Stomach (tissue), 19 donors: ENCODE data around the gene MBD3L2B. TPM values are rescaled to one million over a fixed set of nuclear protein-coding genes. Genes with fewer than 3 reads are reported as not detected.
A peak's percentile ranks its signal among the peaks of the same experiment; 100 is the strongest.
"Not testable (repeated sequence)": the region's sequence is repeated elsewhere in the genome, so short reads cannot be mapped to it uniquely, and the experiment has no call there.

Experiments used
- DNase-seq, 2 donors: peaks; one replicate each; pipeline versions ENCODE4 v3.0.0 to v3.0.0-alpha.2; 2013 to 2019
- H3K27ac ChIP-seq, 5 donors: fragments of 200-600 bp in 4 of 5; sonication (generic) in 4 of 5; one replicate each; pipeline ENCODE4 v1.5.1; 2013 to 2019; ENCODE audit warnings: mild to moderate bottlenecking in 1 of 5, moderate library complexity in 1 of 5
- H3K27me3 ChIP-seq, 3 donors: fragments of 200-600 bp; sonication (generic); one replicate each; pipeline ENCODE4 v1.5.1; 2017 to 2019; ENCODE audit warnings: mixed run types in 1 of 3
- H3K36me3 ChIP-seq, 4 donors: fragments of 200-600 bp; sonication (generic); 1 replicate in 3 of 4; 2 replicates in 1 of 4; pipeline ENCODE4 v1.5.1; 2016 to 2019
- H3K4me1 ChIP-seq, 4 donors: fragments of 200-600 bp; sonication (generic); one replicate each; pipeline ENCODE4 v1.5.1; 2016 to 2019
- H3K4me3 ChIP-seq, 4 donors: fragments of 200-600 bp; sonication (generic) in 3 of 4; one replicate each; pipeline ENCODE4 v1.5.1; 2016 to 2019; ENCODE audit warnings: mild to moderate bottlenecking in 1 of 4
- H3K9me3 ChIP-seq, 4 donors: fragments of 200-600 bp; sonication (generic); one replicate each; pipeline ENCODE4 v1.5.1; 2016 to 2019
- CTCF ChIP-seq, 7 experiments: fragments of 450-650 bp in 4 of 7; fragments of 200-600 bp in 3 of 7; sonication (generic) in 3 of 7; IDR thresholded peaks; one replicate each; pipeline ENCODE4 v1.5.1; 2016 to 2019; ENCODE audit warnings: antibody characterized with exemption in 7 of 7, control low read depth in 2 of 7, mild to moderate bottlenecking in 1 of 7
- EP300 ChIP-seq: sonication (generic); formaldehyde crosslinking; IDR thresholded peaks from one replicate; pipeline ENCODE4 v1.6.1; 2017; ENCODE audit warnings: antibody characterized with exemption
- POLR2A ChIP-seq, 4 donors: fragments of 450-650 bp; IDR thresholded peaks; one replicate each; pipeline ENCODE4 v1.6.1; 2016; ENCODE audit warnings: antibody characterized with exemption in 4 of 4, control low read depth in 2 of 4, mild to moderate bottlenecking in 1 of 4, moderate library complexity in 1 of 4
- POLR2AphosphoS5 ChIP-seq, 3 donors: sonication (generic); formaldehyde crosslinking; IDR thresholded peaks; one replicate each; pipeline ENCODE4 v1.6.1; 2016; ENCODE audit warnings: antibody characterized with exemption in 3 of 3
- WGBS, 5 donors: extraction: QIAGEN DNeasy Blood & Tissue Kit in 3 of 5; methylation state at CpG; one replicate each; pipeline versions ENCODE4 v1.1.5 to v1.1.7; 2013 to 2018; 5-methylcytosine and 5-hydroxymethylcytosine counted together
- intact Hi-C: fragments of 100-400 bp; cut with DNase I; formaldehyde crosslinking; loops from one replicate; pipeline ENCODE4 v1.15.1; 2023; ENCODE audit warnings: low total_unique reads
- long read RNA-seq, 10 donors: transcript quantifications; one replicate each; lab custom pipeline, GENCODE V29; 2026
- polyA plus RNA-seq, 3 donors: library from polyadenylated mRNA; stranded (reverse); fragments of 200-250 nt; gene quantifications; one replicate each; pipeline ENCODE4 v1.2.3, GENCODE V29; 2013
- total RNA-seq, 5 donors: library from RNA; depleted of rRNA; stranded (reverse); fragments of >200 nt; gene quantifications; one replicate each; pipeline versions ENCODE4 v1.1.0 to v1.2.3, GENCODE V29; 2014 to 2016
- donor health status: healthy with polysubstance abuse.
- donor health status: Bipolar disorder and iron deficiency.
- donor health status: healthy.

Gene MBD3L2B
- total RNA-seq (not detected), polyA plus RNA-seq (not detected)
- long read RNA-seq, donor 1: 0 reads
- long read RNA-seq, donor 2: 0 reads
- long read RNA-seq, donor 3: 0 reads
- long read RNA-seq, donor 4: 0 reads
- long read RNA-seq, donor 5: 0 reads
- long read RNA-seq, donor 6: 0 reads
- long read RNA-seq, donor 7: 0 reads
- long read RNA-seq, donor 8: 0 reads
- long read RNA-seq, donor 9, partial matches to known transcripts: 14 of 14 reads
- long read RNA-seq, donor 9, other reads (novel, unspliced or antisense): 0 of 14 reads
- long read RNA-seq, donor 10: 0 reads

GRCh38 chr19:7021331-7021730, at the start of gene MBD3L2B:
TSS of gene MBD3L2B (minus strand) at chr19:7021431. CDS start at chr19:7021397, 34 bp downstream.
- DNase-seq, intact Hi-C loops, H3K36me3 ChIP-seq, H3K27me3 ChIP-seq, H3K4me1 ChIP-seq, H3K9me3 ChIP-seq, H3K27ac ChIP-seq, H3K4me3 ChIP-seq: not testable (repeated sequence)
- WGBS, 5 donors: no CpG with 5 or more reads among the region's 6 CpGs

GRCh38 chr19:7069904-7070226, 48.6 kb upstream of the MBD3L2B start:
- peaks cover 0 to 11% (median 2%) of the 10 kb centered on the region in 4 donors for H3K9me3 ChIP-seq
- H3K4me3 ChIP-seq: peak overlapping the region; percentile 76 to 98 (median 88)
- intact Hi-C loops: no loop called here
- DNase-seq: no peak
- TF ChIP-seq POLR2A (IDR thresholded peaks at IDR 0.05) (no peak), EP300 (no peak), CTCF (IDR thresholded peaks at IDR 0.05) (no peak), POLR2AphosphoS5 (IDR thresholded peaks at IDR 0.05) (no peak)
- H3K4me1 ChIP-seq: peaks cover 9 to 16% (median 14%) of the 10 kb centered on the region in 4 donors
- no peaks in the 10 kb centered on the region for H3K27me3 ChIP-seq
- peak overlapping the region; percentile 81 to 96 (median 91) for H3K27ac ChIP-seq
- WGBS, 5 donors: 0 to 7% (median 1%) methylated on average over 6 to 12 of the region's 12 CpGs
- peaks cover 35 to 44% (median 43%) of the 10 kb centered on the region in 4 donors for H3K36me3 ChIP-seq

GRCh38 chr19:7069042-7069903, 48.0 kb upstream of the MBD3L2B start, which contains the start of gene ZNF557:
TSS of gene ZNF557 (plus strand) at chr19:7069703. CDS start at chr19:7075075, 5,372 bp downstream.
- Histone ChIP-seq H3K27me3 (no peaks in the 10 kb centered on the region), H3K36me3 (peaks cover 29 to 38% (median 37%) of the 10 kb centered on the region in 4 donors), H3K9me3 (peaks cover 0 to 5% (median 0%) of the 10 kb centered on the region in 4 donors), H3K27ac (peak within 1 kb of the TSS; percentile 81 to 96 (median 91)), H3K4me3 (peak within 1 kb of the TSS; percentile 76 to 98 (median 88)), H3K4me1 (peaks cover 9 to 16% (median 14%) of the 10 kb centered on the region in 4 donors)
- DNase-seq: peak; percentile 99 to 100
- TF ChIP-seq CTCF (IDR thresholded peaks at IDR 0.05) (no peak), POLR2A (IDR thresholded peaks at IDR 0.05) (no peak), POLR2AphosphoS5 (IDR thresholded peaks at IDR 0.05) (peak in 2 of 3 donors; percentile 64 to 78), EP300 (no peak)
- 0 to 2% (median 1%) methylated on average over 42 to 56 of the region's 56 CpGs for WGBS, 5 donors
- intact Hi-C loops: no loop called here

GRCh38 chr19:7068599-7068998, 47.4 kb upstream of the MBD3L2B start:
- intact Hi-C loops: no loop called here
- peak overlapping the region; percentile 76 to 98 (median 88) for H3K4me3 ChIP-seq
- peak overlapping the region in 4 of 5 donors; percentile 18 to 93 (median 88) for H3K27ac ChIP-seq
- peaks cover 0 to 4% (median 0%) of the 10 kb centered on the region in 4 donors for H3K9me3 ChIP-seq
- WGBS, 5 donors: 72 to 81% (median 80%) methylated on average over 6 of the region's 6 CpGs
- TF ChIP-seq CTCF (IDR thresholded peaks at IDR 0.05) (no peak), EP300 (no peak), POLR2A (IDR thresholded peaks at IDR 0.05) (no peak), POLR2AphosphoS5 (IDR thresholded peaks at IDR 0.05) (no peak)
- peaks cover 22 to 31% (median 30%) of the 10 kb centered on the region in 4 donors for H3K36me3 ChIP-seq
- DNase-seq: no peak
- H3K27me3 ChIP-seq: no peaks in the 10 kb centered on the region
- H3K4me1 ChIP-seq: peaks cover 9 to 16% (median 14%) of the 10 kb centered on the region in 4 donors
